GM12891 (cell line): Measurements from ENCODE around the gene NPY4R. TPM values are rescaled to one million over a fixed set of nuclear protein-coding genes. Genes with fewer than 3 reads are reported as not detected.
"Not testable (repeated sequence)": the region's sequence is repeated elsewhere in the genome, so short reads cannot be mapped to it uniquely, and the experiment has no call there.

ENCODE experiments used
- DNase-seq: peaks from one replicate; pipeline ENCODE4 v3.0.0; 2011; ENCODE audit warnings: low spot score; ENCODE audit not compliant: insufficient read length
- FAIRE-seq: peaks from 2 replicates; lab custom pipeline; 2011; peaks lifted over from hg19 to GRCh38; lab: Jason Lieb, UNC
- PAX5 ChIP-seq: IDR thresholded peaks from 2 replicates; pipeline ENCODE4 v1.6.1; 2011; ENCODE audit warnings: low read length, moderate library complexity, mild to moderate bottlenecking; ENCODE audit not compliant: insufficient read depth, severe bottlenecking
- POLR2A ChIP-seq: IDR thresholded peaks from 2 replicates; pipeline ENCODE4 v1.6.1; 2011; ENCODE audit warnings: low read depth, low read length, control low read depth
- POLR2AphosphoS5 ChIP-seq: IDR thresholded peaks from 2 replicates; pipeline ENCODE4 v1.6.1; 2011; ENCODE audit warnings: low read depth, low read length, control low read depth
- POU2F2 ChIP-seq: IDR thresholded peaks from 2 replicates; pipeline ENCODE4 v1.6.1; 2011; ENCODE audit warnings: low read depth, mild to moderate bottlenecking, control low read depth, low read length, moderate library complexity
- SPI1 ChIP-seq: IDR thresholded peaks from 2 replicates; pipeline ENCODE4 v1.6.1; 2011; ENCODE audit warnings: low read depth, low read length, control low read depth
- TAF1 ChIP-seq: IDR thresholded peaks from 2 replicates; pipeline ENCODE4 v1.6.1; 2011; ENCODE audit warnings: low read depth, low read length, control low read depth
- polyA plus RNA-seq: library from polyadenylated mRNA; unstranded; fragments of >200 nt; gene quantifications from one replicate; pipeline ENCODE4 v1.2.1, GENCODE V29; 2012; ENCODE audit warnings: low read depth, missing spikeins, inconsistent platforms; ENCODE audit not compliant: missing spikeins

The NPY4R gene
- not detected for polyA plus RNA-seq

- DNase-seq, FAIRE-seq: not testable (repeated sequence)
Measured at GRCh38 chr10:46465765-46466164, at the start of gene NPY4R. Gene NPY4R (minus strand): TSS chr10:46465958. CDS start chr10:46462635, 3,323 bp downstream.

- DNase-seq, result no peak
- TF ChIP-seq TAF1 (no peak), POU2F2 (no peak)
Measured at GRCh38 chr10:46515366-46515765, 49.6 kb upstream of the NPY4R start.

GRCh38 chr10:46514899-46515298, 49.1 kb upstream of the NPY4R start:
- TF ChIP-seq POLR2A (no peak), POU2F2 (no peak), TAF1 (no peak), PAX5 (no peak), SPI1 (no peak)
- no peak for FAIRE-seq

More at GRCh38 chr10:46515366-46515765, 49.6 kb upstream of the NPY4R start:
- no peak for FAIRE-seq

GRCh38 chr10:46514431-46514861, 48.7 kb upstream of the NPY4R start:
- FAIRE-seq (no peak), DNase-seq (no peak)
- TF ChIP-seq POU2F2 (no peak), POLR2A (no peak), TAF1 (no peak), SPI1 (no peak), PAX5 (no peak), POLR2AphosphoS5 (no peak)

More at GRCh38 chr10:46514899-46515298, 49.1 kb upstream of the NPY4R start:
- no peak for DNase-seq

GRCh38 chr10:46513333-46513732, 47.6 kb upstream of the NPY4R start:
- not testable (repeated sequence) for FAIRE-seq

GRCh38 chr10:46512725-46513124, 47.0 kb upstream of the NPY4R start:
- not testable (repeated sequence) for FAIRE-seq, DNase-seq

More at GRCh38 chr10:46513333-46513732, 47.6 kb upstream of the NPY4R start:
- DNase-seq, result not testable (repeated sequence)

- not testable (repeated sequence) for DNase-seq, FAIRE-seq
Measured at GRCh38 chr10:46512002-46512401, 46.2 kb upstream of the NPY4R start.

GRCh38 chr10:46499990-46500389, 34.2 kb upstream of the NPY4R start:
- FAIRE-seq, DNase-seq: not testable (repeated sequence)

GRCh38 chr10:46498985-46499703, 33.4 kb upstream of the NPY4R start:
- not testable (repeated sequence) for FAIRE-seq, DNase-seq

- DNase-seq, result not testable (repeated sequence)
Measured at GRCh38 chr10:46497878-46498277, 32.1 kb upstream of the NPY4R start.

GRCh38 chr10:46497401-46497800, 31.6 kb upstream of the NPY4R start:
- not testable (repeated sequence) for FAIRE-seq

More at GRCh38 chr10:46497878-46498277, 32.1 kb upstream of the NPY4R start:
- FAIRE-seq, result not testable (repeated sequence)

GRCh38 chr10:46491364-46492114, 25.8 kb upstream of the NPY4R start:
- DNase-seq, FAIRE-seq: not testable (repeated sequence)

More at GRCh38 chr10:46497401-46497800, 31.6 kb upstream of the NPY4R start:
- DNase-seq, result not testable (repeated sequence)

GRCh38 chr10:46490285-46490684, 24.5 kb upstream of the NPY4R start:
- not testable (repeated sequence) for FAIRE-seq, DNase-seq

- DNase-seq, FAIRE-seq: not testable (repeated sequence)
Measured at GRCh38 chr10:46486459-46486858, 20.7 kb upstream of the NPY4R start.

GRCh38 chr10:46474746-46475320, 9.1 kb upstream of the NPY4R start:
- DNase-seq, FAIRE-seq: not testable (repeated sequence)

GRCh38 chr10:46473758-46474157, 8.0 kb upstream of the NPY4R start:
- not testable (repeated sequence) for FAIRE-seq, DNase-seq

GRCh38 chr10:46470134-46470533, 4.4 kb upstream of the NPY4R start:
- FAIRE-seq, result not testable (repeated sequence)

More at GRCh38 chr10:46470134-46470533, 4.4 kb upstream of the NPY4R start:
- not testable (repeated sequence) for DNase-seq
